Activated CD4-positive, alpha-beta T cell treated with anti-CD3 and anti-CD28 coated beads, Interleukin-2, amount 50 U/mL, for 16 hours (primary cell): ENCODE data around the gene ACSL6.

Experiments
- DNase-seq: peaks from one replicate; pipeline ENCODE4 v3.0.0-alpha.2; 2020

ACSL6 gene

DNA sequence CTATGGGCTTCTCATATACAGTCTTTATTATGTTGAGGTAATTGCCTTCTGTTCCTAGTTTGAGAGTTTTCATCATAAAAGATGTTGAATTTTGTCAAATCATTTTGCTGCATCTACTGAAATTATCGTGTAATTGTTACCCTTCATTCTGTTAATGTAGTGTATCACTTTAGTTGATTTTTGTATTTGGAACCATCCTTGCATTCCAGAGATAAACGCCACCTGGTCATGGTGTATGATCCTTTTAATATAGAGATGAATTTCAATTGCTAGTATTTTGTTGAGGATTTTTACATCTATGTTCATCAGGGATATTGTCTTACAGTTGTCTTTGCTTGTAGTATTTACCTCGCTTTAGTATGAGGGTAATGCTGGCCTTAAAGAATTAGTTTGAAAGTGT, 85.3 kb downstream of the ACSL6 start:
- no peak for DNase-seq

DNA sequence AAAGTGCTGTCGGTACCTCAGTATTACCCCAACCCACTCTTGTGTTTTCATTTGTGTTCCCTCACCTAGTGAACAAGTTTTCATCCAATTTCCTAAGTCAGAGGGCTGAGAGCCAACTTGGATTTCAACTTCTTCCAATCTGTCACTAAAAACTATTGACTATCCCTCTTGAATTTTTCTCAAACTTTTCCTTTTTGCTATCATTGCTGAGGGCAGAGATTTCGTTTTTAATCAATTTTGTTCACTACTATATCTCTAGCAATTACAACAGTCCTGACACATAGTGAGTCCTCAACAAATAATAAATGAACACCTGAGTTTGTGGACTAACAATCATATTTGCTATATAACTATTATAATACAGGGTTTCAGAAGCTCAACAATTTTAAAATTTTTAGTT, 95.0 kb downstream of the ACSL6 start:
- no peak for DNase-seq

DNA sequence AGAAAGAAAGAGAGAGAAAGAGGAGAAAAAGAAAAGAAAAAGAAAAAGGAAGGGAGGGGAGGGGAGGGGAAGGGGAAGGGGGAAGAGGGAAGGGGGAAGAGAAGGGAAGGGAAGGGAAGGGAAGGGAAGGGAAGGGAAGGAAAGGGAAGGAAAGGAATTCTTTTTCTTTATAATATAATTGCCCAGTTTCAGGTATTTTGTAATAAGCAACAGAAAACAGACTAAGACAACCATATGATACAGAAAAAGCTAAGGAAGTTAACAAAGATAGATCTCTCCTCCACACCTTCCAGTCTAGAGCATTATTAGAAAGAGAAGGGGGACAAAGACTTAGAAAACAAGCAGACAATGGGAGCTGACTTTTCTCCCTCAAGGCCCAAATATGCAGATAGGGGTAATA, 97.0 kb downstream of the ACSL6 start:
- no peak for DNase-seq

DNA sequence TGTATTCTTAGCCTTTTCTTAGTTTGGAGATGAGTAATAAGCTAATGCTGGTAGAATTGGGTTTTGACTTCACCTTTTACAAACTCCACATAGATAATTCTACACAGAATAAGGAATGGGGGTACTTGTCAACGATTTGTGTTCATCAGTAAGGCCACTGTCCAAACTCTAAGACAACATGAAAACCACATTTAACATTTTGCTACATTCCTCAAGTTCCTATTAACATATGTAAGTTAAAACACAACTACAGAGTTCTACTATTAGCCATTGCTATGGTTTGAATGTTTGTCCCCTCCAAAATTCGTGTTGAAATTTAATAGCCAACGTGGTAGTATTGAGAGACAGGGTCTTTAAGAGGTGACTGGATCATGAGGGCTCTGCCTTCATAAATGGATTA, 97.9 kb downstream of the ACSL6 start:
- no peak for DNase-seq

DNA sequence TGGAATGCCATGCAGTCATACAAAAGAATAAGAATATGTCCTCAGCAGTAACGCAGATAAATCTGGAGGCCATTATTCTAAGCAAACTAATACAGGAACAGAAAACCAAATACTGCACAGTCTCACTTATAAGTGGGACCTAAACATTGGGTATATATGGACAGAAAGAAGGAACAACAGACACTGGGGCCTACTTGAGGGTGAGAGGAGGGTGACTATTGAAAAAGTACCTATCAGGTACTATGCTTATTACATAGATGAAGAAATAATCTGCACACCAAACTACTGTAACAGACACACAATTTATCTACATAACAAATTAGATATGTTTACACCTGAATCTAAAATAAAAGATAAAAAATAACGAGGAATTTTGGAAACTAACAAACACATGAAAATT, 104.8 kb downstream of the ACSL6 start:
- DNase-seq, result no peak

DNA sequence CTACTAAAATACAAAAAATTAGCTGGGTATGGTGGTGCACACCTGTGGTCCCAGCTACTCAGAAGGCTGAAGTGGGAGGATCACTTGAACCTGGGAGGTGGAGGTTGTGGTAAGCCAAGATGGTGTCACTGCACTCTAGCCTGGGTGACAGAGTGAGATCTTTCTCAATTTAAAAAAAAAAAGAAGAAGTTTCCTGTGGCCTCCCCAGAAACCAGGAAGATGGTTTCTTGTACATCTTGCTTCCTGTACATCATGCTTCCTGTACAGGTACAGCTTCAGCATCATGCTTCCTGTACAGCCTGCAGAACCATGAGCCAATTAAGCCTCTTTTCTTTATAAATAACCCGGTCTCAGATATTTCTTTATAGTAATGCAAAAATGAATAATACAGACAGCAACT, 109.2 kb downstream of the ACSL6 start:
- peak; percentile 5 for DNase-seq
